HG02642 (cell line): ENCODE results near the gene CYTH4.

Source experiments
- ATAC-seq: cut with Tn5 transposase; IDR thresholded peaks from one replicate; pipeline ENCODE4 v1.9.1; 2021; ENCODE audit warnings: mild to moderate bottlenecking; ENCODE audit not compliant: unreplicated experiment, poor library complexity

The CYTH4 gene

GRCh38 chr22:37267661-37268413 lies 14.5 kb upstream of the CYTH4 start:
- no peak for ATAC-seq

DNA sequence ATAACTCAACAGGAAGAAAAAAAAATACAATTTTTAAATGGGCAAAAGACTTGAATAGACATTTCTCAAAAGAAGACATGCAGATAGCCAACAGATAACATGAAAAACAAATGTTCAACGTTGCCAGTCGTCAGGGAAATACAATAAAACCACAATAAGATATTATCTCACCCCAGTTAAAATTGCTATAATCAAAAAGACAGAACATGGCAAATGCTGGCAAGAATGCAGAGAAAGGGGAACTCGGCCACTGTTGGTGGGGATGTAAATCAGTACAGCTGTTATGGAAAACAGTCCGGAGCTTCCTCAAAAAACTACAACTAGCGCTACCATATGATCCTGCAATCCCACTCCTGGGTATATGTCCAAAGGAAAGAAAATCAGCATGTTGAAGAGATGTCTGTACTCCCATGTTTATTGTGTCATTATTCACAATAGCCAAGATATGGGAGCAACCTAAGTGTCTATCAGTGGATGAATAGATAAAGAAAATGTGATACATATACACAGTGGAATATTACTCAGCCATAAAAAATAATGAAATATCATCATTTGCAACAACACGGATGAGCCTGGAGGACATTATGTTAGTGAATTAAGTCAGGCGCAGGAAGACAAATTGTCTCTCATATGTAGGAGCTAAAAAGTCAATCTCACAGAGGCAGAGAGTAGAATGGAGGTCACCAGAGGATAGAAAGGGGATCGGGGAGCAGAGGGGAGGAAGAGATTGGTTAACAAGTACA lies 12.2 kb upstream of the CYTH4 start:
- ATAC-seq = no peak

DNA sequence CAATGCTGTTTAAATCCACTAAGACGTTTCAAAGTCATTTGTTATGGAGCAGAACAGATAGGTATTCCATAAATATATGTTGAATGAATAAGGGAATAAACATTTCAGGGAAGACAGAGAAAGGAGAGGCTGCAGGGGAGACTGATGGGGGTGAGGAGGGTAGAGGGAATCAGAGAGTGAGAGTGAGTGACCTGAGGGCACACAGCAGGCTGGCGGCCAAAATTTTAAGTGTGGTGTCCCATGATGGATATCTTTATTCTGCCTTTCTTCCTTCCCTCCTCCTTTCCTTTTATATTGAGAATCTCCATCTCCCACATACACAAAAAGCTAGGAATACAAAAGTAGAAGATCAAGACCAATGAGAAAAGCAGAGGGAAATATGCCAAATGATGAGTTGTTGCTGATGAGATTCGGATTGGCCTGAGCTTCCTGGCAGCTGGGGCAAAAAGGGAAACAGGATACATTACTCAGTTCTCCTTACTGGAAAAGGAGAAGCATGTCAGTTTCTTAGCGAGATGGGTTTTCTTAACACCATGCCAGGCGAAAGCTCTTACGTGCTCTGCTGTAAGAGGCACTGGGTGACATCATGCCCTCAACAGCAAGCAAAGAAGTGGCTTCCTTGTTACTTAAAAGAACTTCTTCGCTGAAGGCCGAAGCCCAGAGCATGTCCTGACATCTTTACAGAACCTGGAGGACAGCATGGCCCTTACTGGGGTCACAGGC lies 11.2 kb upstream of the CYTH4 start:
- ATAC-seq = no peak

DNA sequence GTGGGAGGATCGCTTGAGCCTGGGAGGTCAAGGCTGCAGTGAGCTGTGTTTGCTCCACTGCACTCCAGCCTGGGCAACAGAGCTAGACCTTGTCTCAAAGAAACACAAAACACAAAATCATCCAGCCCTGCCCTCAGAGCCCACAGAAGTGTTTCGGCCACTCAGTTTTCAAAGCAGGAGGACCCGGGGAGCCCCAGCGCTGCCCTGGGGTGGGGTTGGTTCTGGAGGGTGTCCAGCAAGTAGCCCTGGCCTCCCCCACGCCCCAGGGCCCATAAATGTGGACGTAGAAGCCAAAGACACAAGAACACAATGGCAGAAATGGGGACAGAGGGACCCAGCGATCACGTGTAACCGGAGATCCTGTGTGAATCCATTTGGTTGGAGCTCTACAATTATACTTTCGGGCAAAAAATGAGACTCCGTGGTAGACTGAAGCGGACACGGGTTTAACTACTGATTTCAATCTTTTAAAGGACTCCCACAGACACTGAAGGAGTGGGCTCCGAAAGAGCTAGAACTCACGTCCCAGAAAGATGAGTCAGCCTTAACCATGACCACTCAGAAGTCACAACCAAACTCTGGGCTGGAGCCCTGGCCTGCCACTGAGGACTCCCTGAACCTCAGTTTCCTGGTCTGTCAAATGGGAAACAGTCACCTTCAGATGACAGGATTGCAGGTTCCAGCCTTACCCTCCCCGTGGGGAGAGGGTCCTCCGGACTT lies 9.0 kb upstream of the CYTH4 start:
- no peak for ATAC-seq

GRCh38 chr22:37273846-37274225 lies 8.5 kb upstream of the CYTH4 start:
- no peak for ATAC-seq

GRCh38 chr22:37274380-37274862 lies 7.9 kb upstream of the CYTH4 start:
- ATAC-seq = no peak

- ATAC-seq = no peak
Observed at GRCh38 chr22:37275134-37275533, 7.2 kb upstream of the CYTH4 start.

DNA sequence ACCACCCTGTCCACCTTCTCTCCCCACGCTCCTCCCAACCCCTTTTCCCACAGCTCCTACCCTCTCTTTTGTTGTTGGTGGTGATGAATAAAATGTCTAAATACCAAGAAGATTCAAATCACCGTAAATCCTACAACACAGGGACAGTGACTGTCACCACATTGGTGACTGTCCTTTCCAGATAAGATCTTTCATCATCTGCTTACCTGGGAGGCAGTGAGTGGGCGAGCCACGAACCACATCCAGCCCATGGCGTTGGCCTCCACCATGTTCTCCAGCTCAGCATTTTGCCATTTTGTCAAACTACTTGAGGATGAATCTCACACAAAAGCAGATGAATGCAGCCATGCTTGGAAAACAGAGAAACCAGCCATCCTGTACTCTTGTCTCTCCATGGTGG lies 6.7 kb upstream of the CYTH4 start:
- ATAC-seq = no peak

- ATAC-seq = no peak
Observed at GRCh38 chr22:37276776-37277175, 5.5 kb upstream of the CYTH4 start.

- no peak for ATAC-seq
Observed at GRCh38 chr22:37277384-37277783, 4.9 kb upstream of the CYTH4 start.

DNA sequence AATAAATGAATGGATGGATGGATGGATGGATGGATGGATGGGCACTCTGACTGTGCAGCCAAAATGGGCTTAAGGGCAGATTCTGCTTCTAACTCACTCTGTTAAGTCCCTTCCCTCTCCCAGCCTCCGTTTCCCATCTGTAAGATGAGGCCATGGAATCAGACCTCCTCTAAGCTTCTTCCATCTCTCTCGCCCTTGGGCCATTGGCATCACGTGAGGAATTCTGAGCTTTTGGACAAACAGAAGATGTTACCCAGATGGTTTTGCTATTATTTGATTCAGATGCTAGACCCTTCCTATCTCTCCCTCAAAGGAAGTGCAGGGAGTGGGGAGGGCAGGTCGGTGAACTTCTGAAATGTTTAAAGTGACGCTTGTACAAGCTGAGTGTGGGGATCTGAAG lies 4.0 kb upstream of the CYTH4 start:
- ATAC-seq = no peak

DNA sequence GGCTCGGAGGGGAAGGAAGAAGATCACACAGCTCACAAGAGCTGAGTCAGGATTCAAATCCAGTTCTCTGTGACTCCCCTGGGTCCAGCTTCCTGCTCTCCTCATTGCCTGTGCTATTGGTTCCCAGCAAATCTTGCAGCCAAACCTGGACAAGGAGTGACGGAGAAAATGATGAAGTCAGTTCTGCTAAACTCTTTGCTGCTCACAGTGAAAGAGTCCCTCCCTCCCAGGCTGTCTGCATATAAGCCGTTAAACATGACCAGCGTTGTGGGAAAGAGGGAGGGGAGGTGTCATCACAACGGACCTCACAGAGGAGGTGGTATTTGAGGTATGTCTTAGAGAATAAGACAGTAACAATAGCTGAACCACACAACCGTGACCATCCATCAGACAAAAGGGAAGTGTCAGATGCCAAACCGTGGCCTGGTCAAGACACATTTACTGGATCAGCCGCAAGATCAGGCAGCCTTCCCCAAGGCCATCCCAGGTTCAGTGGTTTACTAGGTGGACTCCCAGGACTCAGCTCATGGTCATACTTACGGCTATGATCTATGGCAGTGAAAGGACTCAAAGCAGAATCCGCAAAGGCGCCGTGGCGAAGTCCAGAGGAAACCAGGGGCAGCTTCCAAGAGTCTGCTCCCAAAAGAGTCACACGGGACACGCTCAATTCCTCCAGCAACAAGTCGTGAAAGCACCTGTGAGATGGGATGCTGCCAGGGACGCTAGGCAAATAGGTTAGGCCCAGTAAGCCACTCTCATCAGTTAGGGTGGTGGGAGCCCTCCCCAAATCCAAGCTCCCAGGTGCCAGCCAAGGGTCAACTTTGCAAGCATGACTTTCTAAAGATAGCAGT lies 2.8 kb upstream of the CYTH4 start:
- ATAC-seq = no peak

DNA sequence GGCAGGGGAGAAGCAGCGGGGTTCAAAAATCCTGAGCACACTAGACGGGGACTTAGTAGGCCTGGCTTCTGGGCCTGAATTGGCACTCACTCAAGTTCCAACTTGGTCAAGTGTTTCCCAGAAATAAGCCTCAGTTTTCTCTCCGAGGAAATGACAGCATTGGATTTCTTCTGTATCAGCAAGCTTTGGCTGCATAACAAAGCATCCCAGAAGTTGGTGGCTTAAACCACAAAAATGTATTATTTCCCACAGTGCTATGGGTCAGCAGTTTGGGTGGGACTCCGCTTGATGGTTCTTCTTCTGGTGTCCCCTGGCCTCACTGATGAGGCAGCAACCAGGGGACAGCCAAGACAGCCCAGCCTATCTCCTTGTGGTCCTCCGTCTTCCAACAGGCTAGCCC lies 1.6 kb upstream of the CYTH4 start:
- no peak for ATAC-seq

DNA sequence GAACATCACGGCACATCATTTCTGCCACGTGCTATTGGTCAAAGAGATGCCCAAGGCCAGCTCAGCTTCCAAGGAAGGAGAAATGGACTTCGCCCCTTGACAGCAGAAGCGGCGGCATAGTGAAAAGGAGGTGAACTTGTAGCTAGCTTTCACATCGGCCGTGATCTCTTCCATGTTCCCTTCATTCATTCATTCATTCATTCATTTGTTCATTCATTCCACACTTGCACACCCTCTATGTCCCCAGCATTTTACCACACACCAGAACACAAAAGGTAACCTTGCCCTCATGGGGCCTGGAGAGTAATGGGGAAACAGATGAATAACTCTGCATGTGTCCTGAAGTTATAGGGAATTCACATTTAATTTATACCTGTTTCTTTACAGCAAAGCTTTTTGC lies 1.1 kb upstream of the CYTH4 start:
- ATAC-seq = no peak

- no peak for ATAC-seq
Observed at GRCh38 chr22:37281646-37282384, 493 bp upstream of the CYTH4 start.

DNA sequence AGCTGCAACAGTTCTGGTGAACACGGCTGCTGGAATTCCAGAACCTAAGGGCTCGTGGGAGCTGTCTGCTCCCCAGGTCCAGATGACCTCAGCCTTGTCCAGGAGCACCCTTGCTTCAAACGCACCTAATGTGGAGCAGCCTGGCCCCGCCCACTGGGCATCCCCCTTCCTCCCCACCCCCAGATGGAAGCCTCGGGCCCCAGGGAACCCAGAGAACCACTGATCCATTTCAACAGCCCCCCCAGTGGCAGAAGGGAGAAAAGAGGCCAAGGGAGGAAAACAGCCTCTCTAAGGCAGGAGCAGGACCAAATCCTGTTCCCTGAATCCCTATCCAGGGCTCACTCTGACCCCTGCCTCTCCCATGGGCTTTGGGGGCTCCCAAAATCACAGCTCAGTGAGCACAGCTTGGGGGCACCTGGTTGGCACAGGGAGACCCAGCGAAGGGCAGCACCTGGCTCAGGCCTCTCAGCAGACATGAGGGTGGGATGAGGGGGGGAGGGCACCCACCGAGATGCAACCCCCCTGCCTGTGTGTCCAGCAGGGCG lies 1.2 kb downstream of the CYTH4 start:
- ATAC-seq = no peak

DNA sequence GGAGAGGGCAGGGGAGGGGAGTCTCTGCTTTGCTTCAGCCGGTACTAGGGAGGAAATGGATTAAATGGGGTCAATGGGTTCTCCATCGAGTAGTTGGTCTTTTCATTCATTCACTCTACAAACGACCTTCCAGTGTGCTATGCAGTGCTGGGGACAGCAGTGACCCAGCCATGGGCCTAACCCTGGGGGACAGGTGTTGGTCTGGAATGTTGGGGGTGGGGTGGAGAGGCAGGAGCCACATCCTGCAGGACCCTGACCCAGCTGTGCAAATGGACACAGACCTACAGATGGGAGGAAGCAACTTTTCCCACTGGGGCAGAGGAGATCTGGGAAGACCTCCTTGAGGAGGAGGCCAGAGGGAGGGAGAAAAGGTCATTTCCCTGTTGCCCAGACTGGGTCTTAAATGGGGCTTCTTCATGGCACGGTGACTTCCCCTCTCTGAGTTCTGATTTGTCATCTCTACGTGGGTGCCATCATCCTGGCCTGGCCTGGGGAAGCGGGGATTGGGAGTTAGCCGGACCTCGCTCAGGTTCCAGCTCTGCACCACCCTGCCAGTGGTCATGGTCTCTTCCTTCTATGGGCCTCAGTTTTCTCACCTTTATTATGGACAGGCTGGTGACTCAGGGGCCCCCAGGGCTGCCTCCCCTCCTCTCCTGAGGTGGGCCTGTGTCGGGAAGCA lies 2.0 kb downstream of the CYTH4 start:
- ATAC-seq = no peak

DNA sequence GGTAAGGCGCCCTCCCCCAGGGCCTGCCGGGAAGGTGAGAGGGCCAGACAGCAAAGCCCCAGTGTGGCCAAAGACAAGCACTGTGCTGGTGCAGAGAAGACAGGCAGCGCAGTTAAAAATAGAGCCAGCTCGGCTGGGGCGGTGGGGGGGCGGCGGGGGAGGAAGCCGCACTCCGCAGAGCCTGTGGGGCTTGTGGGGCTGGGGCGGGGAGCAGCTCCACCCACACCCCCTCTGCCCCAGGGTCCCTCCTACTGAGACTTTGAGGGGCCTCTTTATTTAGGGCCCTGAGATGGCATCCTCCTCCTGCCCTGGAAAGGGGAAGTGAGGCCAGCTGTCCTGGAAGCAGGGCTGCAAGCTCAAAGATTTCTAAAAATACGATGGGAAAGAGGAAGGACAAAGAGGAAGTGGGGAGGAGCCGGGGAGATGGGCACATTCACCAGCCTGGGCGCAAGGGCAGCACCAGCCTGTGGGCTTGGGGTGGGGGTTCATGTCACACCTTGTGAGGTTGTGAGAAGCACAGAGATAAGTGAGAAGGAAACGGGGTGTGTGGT lies 2.6 kb downstream of the CYTH4 start:
- no peak for ATAC-seq
